HG03103 (cell line): ENCODE results near the gene RAB8B.
"Not testable (repeated sequence)": the region's sequence is repeated elsewhere in the genome, so short reads cannot be mapped to it uniquely, and the experiment has no call there.

Source experiments
- ATAC-seq: cut with Tn5 transposase; IDR thresholded peaks from one replicate; pipeline ENCODE4 v1.9.1; 2021; ENCODE audit warnings: low read depth; ENCODE audit not compliant: unreplicated experiment

Gene RAB8B

GRCh38 chr15:63203451-63204090, 14.2 kb downstream of the RAB8B start:
- no peak for ATAC-seq

- ATAC-seq = no peak
These were observed 16.7 kb downstream of the RAB8B start for GRCh38 chr15:63206079-63206478.

- not testable (repeated sequence) for ATAC-seq
These were observed 19.4 kb downstream of the RAB8B start for GRCh38 chr15:63208824-63209223.

GRCh38 chr15:63210151-63211091, 21.0 kb downstream of the RAB8B start:
- no peak for ATAC-seq

- ATAC-seq = no peak
These were observed 21.7 kb downstream of the RAB8B start for GRCh38 chr15:63211092-63211490.

- no peak for ATAC-seq
These were observed 22.1 kb downstream of the RAB8B start for GRCh38 chr15:63211549-63211948.

GRCh38 chr15:63212050-63213004, 22.9 kb downstream of the RAB8B start:
- ATAC-seq = peak; percentile 38

GRCh38 chr15:63218100-63218808, 28.8 kb downstream of the RAB8B start:
- ATAC-seq = no peak

- ATAC-seq = no peak
These were observed 29.8 kb downstream of the RAB8B start for GRCh38 chr15:63219196-63219710.

GRCh38 chr15:63221346-63221745, 31.9 kb downstream of the RAB8B start:
- ATAC-seq = no peak

- no peak for ATAC-seq
These were observed 34.1 kb downstream of the RAB8B start for GRCh38 chr15:63223463-63223862.

GRCh38 chr15:63225381-63225780, 36.0 kb downstream of the RAB8B start:
- no peak for ATAC-seq

- ATAC-seq = no peak
These were observed 36.9 kb downstream of the RAB8B start for GRCh38 chr15:63226155-63226883.

GRCh38 chr15:63226966-63227401, 37.6 kb downstream of the RAB8B start:
- ATAC-seq = no peak

GRCh38 chr15:63227689-63228088, 38.3 kb downstream of the RAB8B start:
- ATAC-seq = no peak

GRCh38 chr15:63231206-63231605, 41.8 kb downstream of the RAB8B start:
- ATAC-seq = no peak

- ATAC-seq = no peak
These were observed 42.3 kb downstream of the RAB8B start for GRCh38 chr15:63231706-63232105.

- no peak for ATAC-seq
These were observed 43.0 kb downstream of the RAB8B start for GRCh38 chr15:63232405-63232804.

GRCh38 chr15:63232943-63233342, 43.5 kb downstream of the RAB8B start:
- no peak for ATAC-seq
